DLD1 (cell line): ENCODE data around the gene BGLAP.

Experiments used
- in situ Hi-C: cut with HindIII; loops from 2 replicates; pipeline ENCODE4 v1.10.0; 2017; ENCODE audit warnings: low sequenced_read_pairs

The BGLAP gene

DNA sequence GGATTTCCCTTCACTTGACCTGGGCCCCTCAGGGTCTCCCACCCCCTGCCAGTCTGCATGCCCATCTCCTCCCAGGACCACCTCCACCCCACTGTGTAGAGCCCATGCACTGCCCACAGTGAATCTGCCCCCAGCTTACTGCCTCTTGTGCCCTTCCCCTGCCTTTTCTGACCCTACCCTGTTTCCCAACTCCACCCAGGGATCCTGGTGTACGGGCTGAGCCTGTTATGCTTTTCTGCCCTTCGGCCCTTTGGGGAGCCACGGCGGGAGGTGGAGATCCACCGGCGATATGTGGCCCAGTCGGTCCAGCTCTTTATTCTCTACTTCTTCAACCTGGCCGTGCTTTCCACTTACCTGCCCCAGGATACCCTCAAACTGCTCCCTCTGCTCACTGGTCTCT, 44.1 kb downstream of the BGLAP start:
- in situ Hi-C loops, result no loop called here

DNA sequence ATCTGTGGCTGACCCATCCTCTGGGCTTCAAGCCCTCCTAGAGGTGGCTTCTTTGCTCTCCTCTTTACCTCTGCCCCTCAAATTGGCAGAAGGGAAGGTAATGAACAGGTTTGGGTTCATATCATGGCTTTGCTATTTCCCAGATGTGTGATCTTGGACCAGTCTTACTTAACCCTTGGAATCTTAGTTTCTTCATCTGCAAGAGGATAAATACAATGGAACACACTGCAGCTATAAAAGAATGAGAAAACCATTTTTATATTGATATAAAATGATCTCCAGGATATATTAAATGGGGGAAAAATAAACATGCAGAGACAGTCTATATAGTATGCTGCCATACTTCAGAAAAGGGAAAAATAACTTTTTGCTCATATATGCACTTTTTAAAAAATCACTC, 47.9 kb downstream of the BGLAP start:
- in situ Hi-C loops, result no loop called here

DNA sequence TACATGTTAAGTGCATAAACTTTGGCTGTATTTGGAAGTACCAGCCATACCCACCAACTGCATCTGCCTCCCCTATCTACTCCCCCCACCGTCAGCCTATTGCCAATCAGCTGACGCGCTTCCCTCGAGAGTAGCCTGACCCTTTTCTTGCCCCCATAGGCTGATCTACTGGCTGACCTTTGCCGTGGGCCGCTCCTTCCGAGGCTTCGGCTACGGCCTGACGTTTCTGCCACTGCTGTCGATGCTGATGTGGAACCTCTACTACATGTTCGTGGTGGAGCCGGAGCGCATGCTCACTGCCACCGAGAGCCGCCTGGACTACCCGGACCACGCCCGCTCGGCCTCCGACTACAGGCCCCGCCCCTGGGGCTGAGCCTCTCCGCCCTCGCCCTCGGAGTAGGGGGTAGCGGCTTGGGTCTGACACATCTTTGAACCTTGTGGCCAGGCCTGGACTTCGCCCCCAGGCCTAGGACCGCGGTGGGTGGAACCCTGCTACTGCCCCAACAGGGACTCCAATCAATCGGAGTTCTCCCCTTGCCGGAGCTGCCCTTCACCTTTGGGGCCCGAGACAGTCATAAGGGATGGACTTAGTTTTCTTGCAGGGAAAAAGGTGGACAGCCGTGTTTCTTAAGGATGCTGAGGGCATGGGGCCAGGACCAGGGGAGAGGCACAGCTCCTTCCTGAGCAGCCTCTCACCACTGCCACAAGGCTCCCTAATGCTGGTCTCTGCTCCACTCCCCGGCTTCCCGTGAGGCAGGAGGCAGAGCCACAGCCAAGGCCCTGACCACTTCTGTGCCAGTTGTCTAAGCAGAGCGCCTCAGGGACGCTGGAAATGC, 49.5 kb downstream of the BGLAP start:
- in situ Hi-C loops, result no loop called here
